LHCN-M2 (cell line): ENCODE measurements around the gene ARL6IP1. TPM values are rescaled to one million over a fixed set of nuclear protein-coding genes. Genes with fewer than 3 reads are reported as not detected.
"Not testable (repeated sequence)": the region's sequence is repeated elsewhere in the genome, so short reads cannot be mapped to it uniquely, and the experiment has no call there.

ENCODE experiments used
- DNase-seq: peaks from one replicate; pipeline ENCODE4 v3.0.0-alpha.2; 2012; ENCODE audit warnings: low read depth
- total RNA-seq: library from RNA; depleted of rRNA; stranded (reverse); fragments of >200 nt; gene quantifications from 2 replicates; pipeline ENCODE4 v1.2.3, GENCODE V29; 2014; rRNA removed

Gene ARL6IP1
- total RNA-seq, 1 experiment from 2014 or later = 600 TPM

- not testable (repeated sequence) for DNase-seq
Observed at GRCh38 chr16:18762713-18763112, 38.6 kb downstream of the ARL6IP1 start.

DNA sequence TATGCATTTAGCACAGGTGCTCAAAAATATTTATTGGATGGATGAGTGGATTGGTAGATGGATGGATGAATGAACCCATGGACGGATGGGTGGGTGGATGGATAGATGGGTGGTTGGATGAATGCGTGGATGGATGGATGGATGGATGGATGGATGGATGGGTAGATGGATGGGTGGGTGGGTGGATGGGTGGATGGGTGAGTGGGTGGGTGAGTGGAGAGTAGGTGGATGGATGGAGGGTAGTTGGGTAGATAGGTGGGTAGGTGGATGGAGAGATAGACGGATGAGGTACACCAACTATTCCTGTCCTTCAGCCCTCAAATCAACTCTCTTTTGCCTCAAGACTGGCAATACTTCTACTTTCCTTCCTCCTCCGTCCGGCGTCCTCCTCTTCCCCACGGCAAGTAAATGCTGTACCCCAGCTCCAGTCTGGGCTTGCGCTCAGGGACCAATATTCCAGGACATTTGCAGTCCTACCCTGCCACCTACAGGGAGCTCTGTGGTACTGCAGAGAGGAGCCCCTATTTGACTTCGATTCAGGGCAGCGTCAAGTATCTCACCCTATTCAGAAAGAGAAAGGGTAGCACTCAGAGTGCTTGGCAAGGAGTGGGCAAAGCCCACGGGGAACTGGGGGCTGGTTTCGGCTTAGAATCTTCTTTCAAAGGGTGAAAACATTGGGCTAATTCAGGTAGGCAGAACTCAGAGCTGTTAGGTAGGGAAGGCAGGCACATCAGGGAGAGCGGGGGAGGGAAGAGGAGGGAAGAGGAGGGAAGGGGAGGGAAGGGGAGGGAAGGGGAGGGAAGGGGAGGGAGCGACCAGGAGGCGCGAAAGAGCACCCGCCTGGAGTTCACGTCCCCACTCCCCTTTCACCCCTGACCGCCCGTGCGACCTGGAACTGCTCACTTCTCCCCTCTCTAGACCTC lies 41.5 kb downstream of the ARL6IP1 start:
- DNase-seq = not testable (repeated sequence)

- not testable (repeated sequence) for DNase-seq
Observed at GRCh38 chr16:18757960-18758660, 43.2 kb downstream of the ARL6IP1 start.

- not testable (repeated sequence) for DNase-seq
Observed at GRCh38 chr16:18756639-18757038, 44.7 kb downstream of the ARL6IP1 start.

GRCh38 chr16:18742870-18743269 lies 58.5 kb downstream of the ARL6IP1 start:
- DNase-seq = not testable (repeated sequence)

Other genes with a start within 250 kb of the ARL6IP1 start
- 105 and 111 TPM in 2 replicates for gene NOMO2, start 239.5 kb downstream of the ARL6IP1 start, total RNA-seq
- gene RPS15A, start 11.2 kb downstream of the ARL6IP1 start, total RNA-seq = 1,782 and 1,861 TPM in 2 replicates
- gene SMG1, start 124.9 kb upstream of the ARL6IP1 start, total RNA-seq = 21.1 and 31.6 TPM in 2 replicates
- gene TMC7, start 182.4 kb upstream of the ARL6IP1 start, total RNA-seq = 2.1 and 2.8 TPM in 2 replicates